ENCODE data around the gene LARGE1. TPM values are rescaled to one million over a fixed set of nuclear protein-coding genes. Genes with fewer than 3 reads are reported as not detected.
A peak's percentile ranks its signal among the peaks of the same experiment; 100 is the strongest.

The LARGE1 gene
- total and polyA plus RNA-seq, 10 donors, result 1.9 to 35.8 (median 22.8) TPM

GRCh38 chr22:33921525-33922348 lies 1.5 kb upstream of the LARGE1 start:
- Histone ChIP-seq H3K27me3 (replicated peaks in 1 of 7) (peaks cover 0 to 67% (median 11%) of the 10 kb centered on the region in 7 donors), H3K36me3 (no peaks in the 10 kb centered on the region), H3K4me1 (peaks cover 9 to 63% (median 39%) of the 10 kb centered on the region in 6 donors), H3K4me3 (peak overlapping the region; percentile 53 to 85 (median 64)), H3K27ac (peak overlapping the region in 6 of 8 donors; percentile 30 to 69 (median 67)), H3K9me3 (no peaks in the 10 kb centered on the region)
- peak; percentile 83 for DNase-seq
- 2 to 4% (median 2%) methylated on average over 37 to 52 of the region's 52 CpGs for WGBS, 5 donors
- intact Hi-C loops (cut with DNase I; ENCODE audit: low total_unique reads), result loop anchor here (10.0 kb wide), 2 partner anchors 183 to 1103 kb away; no protein-coding TSS in a partner anchor
- TF ChIP-seq POLR2A (IDR thresholded peaks at IDR 0.05) (no peak), POLR2AphosphoS5 (IDR thresholded peaks at IDR 0.05) (peak in 1 of 3 donors; percentile 8), CTCF (IDR thresholded peaks at IDR 0.05 in 8 of 11, conservative IDR thresholded peaks at IDR 0.05 in 3 of 11) (no peak)

- peak; percentile 97 for DNase-seq
- WGBS, 5 donors, result 0 to 1% (median 1%) methylated on average over 14 to 69 of the region's 69 CpGs
- no peaks in the 10 kb centered on the region for H3K9me3 ChIP-seq
- peaks cover 0 to 64% (median 11%) of the 10 kb centered on the region in 7 donors for H3K27me3 ChIP-seq (replicated peaks in 1 of 7)
- peak in 1 of 3 donors; percentile 65 for TF ChIP-seq POLR2A (IDR thresholded peaks at IDR 0.05)
- TF ChIP-seq POLR2AphosphoS5 (IDR thresholded peaks at IDR 0.05), result peak; percentile 86 to 93 (median 87)
- TF ChIP-seq CTCF (IDR thresholded peaks at IDR 0.05 in 8 of 11, conservative IDR thresholded peaks at IDR 0.05 in 3 of 11), result no peak
- peaks cover 9 to 66% (median 39%) of the 10 kb centered on the region in 6 donors for H3K4me1 ChIP-seq
- H3K36me3 ChIP-seq, result no peaks in the 10 kb centered on the region
- peak overlapping the region; percentile 53 to 85 (median 64) for H3K4me3 ChIP-seq
- intact Hi-C loops (cut with DNase I; ENCODE audit: low total_unique reads), result loop anchor here (10.0 kb wide), 2 partner anchors 184 to 1104 kb away; no protein-coding TSS in a partner anchor
- peak overlapping the region in 6 of 8 donors; percentile 30 to 76 (median 67) for H3K27ac ChIP-seq
Measured at GRCh38 chr22:33920927-33921524, 750 bp upstream of the LARGE1 start.

DNA sequence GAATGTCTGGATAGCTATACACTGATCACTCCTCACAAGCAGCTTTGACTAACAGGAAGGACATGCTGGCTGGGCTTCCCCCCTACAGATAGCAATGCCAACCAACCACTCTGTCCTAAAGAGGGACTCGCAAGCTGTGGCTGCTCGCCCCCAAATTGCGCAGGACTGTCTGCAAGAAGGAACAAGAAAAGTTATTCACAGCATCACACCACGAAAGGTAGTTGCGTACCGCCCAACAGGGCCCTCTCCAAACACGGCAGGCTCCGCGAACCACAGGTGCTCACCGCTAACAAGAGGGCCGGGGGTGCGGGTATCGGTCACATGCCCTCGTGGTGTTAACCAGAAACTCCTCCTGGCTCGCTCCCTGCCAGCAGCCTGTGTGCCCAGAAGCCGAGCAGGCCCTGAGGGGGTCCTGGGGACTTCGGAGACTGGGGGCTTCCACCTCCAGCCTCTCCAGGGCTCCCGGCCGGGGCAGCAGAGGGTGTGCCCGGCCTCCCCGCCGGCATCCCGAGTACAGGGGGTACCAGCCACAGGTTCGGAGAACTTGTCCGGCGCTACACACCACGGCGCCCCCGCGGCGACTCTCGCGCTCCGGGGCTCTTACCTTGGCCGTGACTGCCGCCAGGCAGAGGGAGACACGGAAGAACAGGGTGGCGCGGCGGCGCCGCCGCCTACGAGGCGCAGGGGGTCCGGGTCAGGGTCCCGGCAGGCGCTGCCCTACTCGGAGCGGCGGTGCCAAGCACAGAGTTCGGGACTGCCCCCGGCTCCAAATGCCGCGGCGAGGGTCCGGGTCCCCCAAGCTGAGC lies 682 bp downstream of the LARGE1 start:
- peak overlapping the region; percentile 43 to 85 (median 64) for H3K4me3 ChIP-seq
- peak; percentile 10 to 37 (median 23) for TF ChIP-seq POLR2AphosphoS5 (IDR thresholded peaks at IDR 0.05)
- TF ChIP-seq POLR2A (IDR thresholded peaks at IDR 0.05), result no peak
- H3K27ac ChIP-seq, result peak overlapping the region in 4 of 8 donors; percentile 55 to 76 (median 62)
- intact Hi-C loops (cut with DNase I; ENCODE audit: low total_unique reads), result loop anchor here (5.0 to 10.0 kb wide), 3 partner anchors 185 to 1105 kb away; no protein-coding TSS in a partner anchor
- 1 to 5% (median 2%) methylated on average over 14 to 57 of the region's 57 CpGs for WGBS, 5 donors
- H3K9me3 ChIP-seq, result no peaks in the 10 kb centered on the region
- peaks cover 0 to 59% (median 11%) of the 10 kb centered on the region in 7 donors for H3K27me3 ChIP-seq (replicated peaks in 1 of 7)
- DNase-seq, result peak; percentile 84
- no peaks in the 10 kb centered on the region for H3K36me3 ChIP-seq
- peaks cover 9 to 72% (median 39%) of the 10 kb centered on the region in 6 donors for H3K4me1 ChIP-seq
